SK-N-SH treated with all-trans-retinoic acid at 6 μM for 48 hours (cell line): ENCODE measurements around the gene TFRC.

Source experiments
- ATAC-seq: fragments of 200-7000 bp; cut with Tn5 transposase; 3 replicates; pipeline ENCODE4 v1.9.1; 2020; ENCODE audit warnings: mild to moderate bottlenecking, moderate library complexity
- BACH2 ChIP-seq: fragments of 250-450 bp; sonication (Bioruptor Pico); IDR thresholded peaks from 2 replicates; pipeline ENCODE4 v1.9.0; 2021; ENCODE audit warnings: mild to moderate bottlenecking, borderline replicate concordance
- CSDC2 ChIP-seq: fragments of 250-450 bp; sonication (Bioruptor Pico); IDR thresholded peaks from 2 replicates; pipeline ENCODE4 v1.5.0; 2020; ENCODE audit warnings: mild to moderate bottlenecking, moderate library complexity
- ESRRG ChIP-seq: fragments of 250-450 bp; sonication (Bioruptor Pico); IDR thresholded peaks from 2 replicates; pipeline ENCODE4 v1.6.1; 2021; ENCODE audit warnings: mild to moderate bottlenecking
- GLIS3 ChIP-seq: fragments of 250-450 bp; sonication (Bioruptor Pico); IDR thresholded peaks from 2 replicates; pipeline ENCODE4 v1.5.0; 2020; ENCODE audit warnings: mild to moderate bottlenecking, moderate library complexity
- ISL1 ChIP-seq: fragments of 250-450 bp; sonication (Bioruptor Pico); IDR thresholded peaks from 2 replicates; pipeline ENCODE4 v2.1.2; 2022; ENCODE audit warnings: mild to moderate bottlenecking, moderate library complexity
- RARB ChIP-seq: fragments of 250-450 bp; sonication (Bioruptor Pico); IDR thresholded peaks from 2 replicates; pipeline ENCODE4 v1.8.0; 2021; ENCODE audit warnings: mild to moderate bottlenecking, moderate library complexity
- SNAI2 ChIP-seq: fragments of 250-450 bp; sonication (Bioruptor Pico); IDR thresholded peaks from 2 replicates; pipeline ENCODE4 v1.5.0; 2020; ENCODE audit warnings: mild to moderate bottlenecking, moderate library complexity
- TCF4 ChIP-seq: fragments of 250-450 bp; sonication (Bioruptor Pico); IDR thresholded peaks from 2 replicates; pipeline ENCODE4 v1.8.0; 2021; ENCODE audit warnings: mild to moderate bottlenecking, moderate library complexity, borderline replicate concordance
- TOX ChIP-seq: fragments of 250-450 bp; sonication (Bioruptor Pico); IDR thresholded peaks from 2 replicates; pipeline ENCODE4 v1.8.0; 2021; ENCODE audit warnings: mild to moderate bottlenecking, moderate library complexity, borderline replicate concordance
- ZC3H10 ChIP-seq: fragments of 250-450 bp; sonication (Bioruptor Pico); IDR thresholded peaks from 2 replicates; pipeline ENCODE4 v1.5.1; 2021; ENCODE audit warnings: mild to moderate bottlenecking, moderate library complexity
- ZFP3 ChIP-seq: fragments of 250-450 bp; sonication (Bioruptor Pico); IDR thresholded peaks from 2 replicates; pipeline ENCODE4 v1.5.0; 2020; ENCODE audit warnings: mild to moderate bottlenecking, moderate library complexity
- ZFP30 ChIP-seq: fragments of 450-650 bp; formaldehyde crosslinking; IDR thresholded peaks from 2 replicates; pipeline ENCODE4 v1.5.0; 2022; ENCODE audit warnings: mild to moderate bottlenecking, moderate library complexity
- ZNF565 ChIP-seq: fragments of 450-650 bp; formaldehyde crosslinking; conservative IDR thresholded peaks from 2 replicates; pipeline ENCODE4 v1.5.0; 2020; ENCODE audit warnings: low read depth, mild to moderate bottlenecking, moderate library complexity
- ZNF8 ChIP-seq: fragments of 450-650 bp; formaldehyde crosslinking; IDR thresholded peaks from 2 replicates; pipeline ENCODE4 v1.5.0; 2020; ENCODE audit warnings: mild to moderate bottlenecking, moderate library complexity
- TF ChIP-seq, protein P1 (sequence below): fragments of 250-450 bp; sonication (Bioruptor Pico); IDR thresholded peaks from 2 replicates; pipeline ENCODE4 v1.5.0; 2020; ENCODE audit warnings: mild to moderate bottlenecking, moderate library complexity
- TF ChIP-seq, protein P2 (sequence below): fragments of 250-450 bp; sonication (Bioruptor Pico); IDR thresholded peaks from 2 replicates; pipeline ENCODE4 v1.5.1; 2020; ENCODE audit warnings: low read depth, mild to moderate bottlenecking, moderate library complexity
- TF ChIP-seq, protein P3 (sequence below): fragments of 250-450 bp; sonication (Bioruptor Pico); IDR thresholded peaks from 2 replicates; pipeline ENCODE4 v1.8.0; 2021; ENCODE audit warnings: low read depth, mild to moderate bottlenecking, moderate library complexity, borderline replicate concordance
- TF ChIP-seq, protein P4 (sequence below): fragments of 250-450 bp; sonication (Bioruptor Pico); IDR thresholded peaks from 2 replicates; pipeline ENCODE4 v1.5.1; 2021; ENCODE audit warnings: mild to moderate bottlenecking, moderate library complexity
- TF ChIP-seq, protein P5 (sequence below): fragments of 250-450 bp; sonication (Bioruptor Pico); IDR thresholded peaks from 2 replicates; pipeline ENCODE4 v1.8.0; 2020; ENCODE audit warnings: mild to moderate bottlenecking, moderate library complexity, borderline replicate concordance

Gene TFRC

DNA sequence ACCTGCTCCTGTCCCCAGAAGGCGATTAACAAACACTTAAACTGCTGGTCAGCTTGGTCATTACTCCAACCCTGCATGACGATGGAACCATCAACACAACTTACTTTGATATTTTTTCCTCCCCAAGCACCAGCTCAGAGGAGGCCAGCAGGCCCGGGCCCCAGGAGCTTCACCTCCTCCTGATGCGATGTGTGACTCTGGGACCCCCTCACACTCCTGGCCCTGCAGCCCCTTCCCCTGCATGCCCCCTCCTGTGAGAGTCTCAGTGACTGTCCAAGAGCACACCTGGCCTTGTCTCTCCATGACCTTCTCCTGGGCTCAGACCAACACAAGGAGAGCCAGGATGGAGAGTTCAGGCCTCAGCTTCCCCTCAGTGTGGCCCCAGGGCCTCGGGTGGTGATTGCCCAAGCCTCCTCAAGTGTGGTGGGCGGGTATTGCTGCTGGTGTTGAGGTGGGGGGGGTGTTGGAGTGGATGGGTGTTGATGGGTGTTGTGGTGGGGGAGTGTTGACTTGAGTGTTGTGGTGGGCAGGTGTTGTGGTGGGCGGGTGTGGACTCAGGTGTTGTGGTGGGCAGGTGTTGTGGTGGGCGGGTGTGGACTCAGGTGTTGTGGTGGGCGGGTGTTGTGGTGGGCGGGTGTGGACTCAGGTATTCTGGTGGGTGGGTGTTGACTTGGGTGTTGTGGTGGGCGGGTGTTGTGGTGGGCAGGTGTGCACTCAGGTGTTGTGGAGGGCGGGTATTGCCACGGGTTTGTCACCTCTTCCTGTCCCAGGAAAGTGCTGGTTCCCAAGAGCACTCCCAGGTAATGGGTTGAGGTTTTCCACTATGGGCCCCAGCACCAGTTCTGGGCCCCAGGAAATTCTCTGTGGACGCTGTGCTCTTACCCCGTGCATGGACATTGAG, 68.1 kb downstream of the TFRC start:
- TF ChIP-seq, protein P1, sequence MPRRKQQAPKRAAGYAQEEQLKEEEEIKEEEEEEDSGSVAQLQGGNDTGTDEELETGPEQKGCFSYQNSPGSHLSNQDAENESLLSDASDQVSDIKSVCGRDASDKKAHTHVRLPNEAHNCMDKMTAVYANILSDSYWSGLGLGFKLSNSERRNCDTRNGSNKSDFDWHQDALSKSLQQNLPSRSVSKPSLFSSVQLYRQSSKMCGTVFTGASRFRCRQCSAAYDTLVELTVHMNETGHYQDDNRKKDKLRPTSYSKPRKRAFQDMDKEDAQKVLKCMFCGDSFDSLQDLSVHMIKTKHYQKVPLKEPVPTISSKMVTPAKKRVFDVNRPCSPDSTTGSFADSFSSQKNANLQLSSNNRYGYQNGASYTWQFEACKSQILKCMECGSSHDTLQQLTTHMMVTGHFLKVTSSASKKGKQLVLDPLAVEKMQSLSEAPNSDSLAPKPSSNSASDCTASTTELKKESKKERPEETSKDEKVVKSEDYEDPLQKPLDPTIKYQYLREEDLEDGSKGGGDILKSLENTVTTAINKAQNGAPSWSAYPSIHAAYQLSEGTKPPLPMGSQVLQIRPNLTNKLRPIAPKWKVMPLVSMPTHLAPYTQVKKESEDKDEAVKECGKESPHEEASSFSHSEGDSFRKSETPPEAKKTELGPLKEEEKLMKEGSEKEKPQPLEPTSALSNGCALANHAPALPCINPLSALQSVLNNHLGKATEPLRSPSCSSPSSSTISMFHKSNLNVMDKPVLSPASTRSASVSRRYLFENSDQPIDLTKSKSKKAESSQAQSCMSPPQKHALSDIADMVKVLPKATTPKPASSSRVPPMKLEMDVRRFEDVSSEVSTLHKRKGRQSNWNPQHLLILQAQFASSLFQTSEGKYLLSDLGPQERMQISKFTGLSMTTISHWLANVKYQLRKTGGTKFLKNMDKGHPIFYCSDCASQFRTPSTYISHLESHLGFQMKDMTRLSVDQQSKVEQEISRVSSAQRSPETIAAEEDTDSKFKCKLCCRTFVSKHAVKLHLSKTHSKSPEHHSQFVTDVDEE (CRISPR knock-in tag) = no peak
- TF ChIP-seq SNAI2 (CRISPR knock-in tag) (no peak), CSDC2 (CRISPR knock-in tag) (no peak), TOX (no peak), TCF4 (CRISPR knock-in tag) (no peak), ZC3H10 (CRISPR knock-in tag) (no peak), GLIS3 (CRISPR knock-in tag) (no peak), ZFP3 (no peak), ESRRG (CRISPR knock-in tag) (no peak), RARB (CRISPR knock-in tag) (no peak), ZNF565 (CRISPR knock-in tag) (no peak)
- TF ChIP-seq, protein P2, sequence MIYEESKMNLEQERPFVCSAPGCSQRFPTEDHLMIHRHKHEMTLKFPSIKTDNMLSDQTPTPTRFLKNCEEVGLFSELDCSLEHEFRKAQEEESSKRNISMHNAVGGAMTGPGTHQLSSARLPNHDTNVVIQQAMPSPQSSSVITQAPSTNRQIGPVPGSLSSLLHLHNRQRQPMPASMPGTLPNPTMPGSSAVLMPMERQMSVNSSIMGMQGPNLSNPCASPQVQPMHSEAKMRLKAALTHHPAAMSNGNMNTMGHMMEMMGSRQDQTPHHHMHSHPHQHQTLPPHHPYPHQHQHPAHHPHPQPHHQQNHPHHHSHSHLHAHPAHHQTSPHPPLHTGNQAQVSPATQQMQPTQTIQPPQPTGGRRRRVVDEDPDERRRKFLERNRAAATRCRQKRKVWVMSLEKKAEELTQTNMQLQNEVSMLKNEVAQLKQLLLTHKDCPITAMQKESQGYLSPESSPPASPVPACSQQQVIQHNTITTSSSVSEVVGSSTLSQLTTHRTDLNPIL (CRISPR knock-in tag) = no peak
- TF ChIP-seq, protein P3, sequence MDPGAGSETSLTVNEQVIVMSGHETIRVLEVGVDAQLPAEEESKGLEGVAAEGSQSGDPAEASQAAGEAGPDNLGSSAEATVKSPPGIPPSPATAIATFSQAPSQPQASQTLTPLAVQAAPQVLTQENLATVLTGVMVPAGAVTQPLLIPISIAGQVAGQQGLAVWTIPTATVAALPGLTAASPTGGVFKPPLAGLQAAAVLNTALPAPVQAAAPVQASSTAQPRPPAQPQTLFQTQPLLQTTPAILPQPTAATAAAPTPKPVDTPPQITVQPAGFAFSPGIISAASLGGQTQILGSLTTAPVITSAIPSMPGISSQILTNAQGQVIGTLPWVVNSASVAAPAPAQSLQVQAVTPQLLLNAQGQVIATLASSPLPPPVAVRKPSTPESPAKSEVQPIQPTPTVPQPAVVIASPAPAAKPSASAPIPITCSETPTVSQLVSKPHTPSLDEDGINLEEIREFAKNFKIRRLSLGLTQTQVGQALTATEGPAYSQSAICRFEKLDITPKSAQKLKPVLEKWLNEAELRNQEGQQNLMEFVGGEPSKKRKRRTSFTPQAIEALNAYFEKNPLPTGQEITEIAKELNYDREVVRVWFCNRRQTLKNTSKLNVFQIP (CRISPR knock-in tag) = no peak
- TF ChIP-seq, protein P4, sequence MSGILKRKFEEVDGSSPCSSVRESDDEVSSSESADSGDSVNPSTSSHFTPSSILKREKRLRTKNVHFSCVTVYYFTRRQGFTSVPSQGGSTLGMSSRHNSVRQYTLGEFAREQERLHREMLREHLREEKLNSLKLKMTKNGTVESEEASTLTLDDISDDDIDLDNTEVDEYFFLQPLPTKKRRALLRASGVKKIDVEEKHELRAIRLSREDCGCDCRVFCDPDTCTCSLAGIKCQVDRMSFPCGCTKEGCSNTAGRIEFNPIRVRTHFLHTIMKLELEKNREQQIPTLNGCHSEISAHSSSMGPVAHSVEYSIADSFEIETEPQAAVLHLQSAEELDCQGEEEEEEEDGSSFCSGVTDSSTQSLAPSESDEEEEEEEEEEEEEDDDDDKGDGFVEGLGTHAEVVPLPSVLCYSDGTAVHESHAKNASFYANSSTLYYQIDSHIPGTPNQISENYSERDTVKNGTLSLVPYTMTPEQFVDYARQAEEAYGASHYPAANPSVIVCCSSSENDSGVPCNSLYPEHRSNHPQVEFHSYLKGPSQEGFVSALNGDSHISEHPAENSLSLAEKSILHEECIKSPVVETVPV (CRISPR knock-in tag) = no peak
- no peak for ATAC-seq

DNA sequence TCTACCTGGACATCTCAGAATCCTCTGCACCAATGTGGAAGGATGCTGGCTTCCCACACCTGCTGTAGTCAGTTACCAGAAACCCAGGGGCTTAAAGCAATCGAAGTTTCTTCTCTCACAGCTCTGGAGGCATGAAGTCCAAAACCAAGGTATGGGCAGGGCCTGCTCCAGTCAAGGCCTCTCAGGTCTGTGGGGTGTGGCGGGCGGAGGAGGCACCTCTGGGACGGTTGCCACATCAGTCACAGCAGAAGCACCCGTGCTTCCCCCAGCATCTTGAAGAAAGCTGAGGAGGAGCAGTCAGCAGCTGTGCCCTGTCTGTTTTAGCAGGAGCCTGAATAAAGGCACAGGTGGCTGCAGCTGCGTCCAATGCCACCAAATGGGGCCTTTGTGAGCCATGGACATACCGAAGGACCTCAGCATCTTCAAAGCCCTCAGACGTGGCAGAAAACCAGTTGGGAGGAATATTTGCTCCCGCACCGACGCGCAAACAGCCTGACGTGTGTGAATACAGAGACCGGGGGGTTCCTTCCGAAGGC, 68.9 kb downstream of the TFRC start:
- TF ChIP-seq, protein P5, sequence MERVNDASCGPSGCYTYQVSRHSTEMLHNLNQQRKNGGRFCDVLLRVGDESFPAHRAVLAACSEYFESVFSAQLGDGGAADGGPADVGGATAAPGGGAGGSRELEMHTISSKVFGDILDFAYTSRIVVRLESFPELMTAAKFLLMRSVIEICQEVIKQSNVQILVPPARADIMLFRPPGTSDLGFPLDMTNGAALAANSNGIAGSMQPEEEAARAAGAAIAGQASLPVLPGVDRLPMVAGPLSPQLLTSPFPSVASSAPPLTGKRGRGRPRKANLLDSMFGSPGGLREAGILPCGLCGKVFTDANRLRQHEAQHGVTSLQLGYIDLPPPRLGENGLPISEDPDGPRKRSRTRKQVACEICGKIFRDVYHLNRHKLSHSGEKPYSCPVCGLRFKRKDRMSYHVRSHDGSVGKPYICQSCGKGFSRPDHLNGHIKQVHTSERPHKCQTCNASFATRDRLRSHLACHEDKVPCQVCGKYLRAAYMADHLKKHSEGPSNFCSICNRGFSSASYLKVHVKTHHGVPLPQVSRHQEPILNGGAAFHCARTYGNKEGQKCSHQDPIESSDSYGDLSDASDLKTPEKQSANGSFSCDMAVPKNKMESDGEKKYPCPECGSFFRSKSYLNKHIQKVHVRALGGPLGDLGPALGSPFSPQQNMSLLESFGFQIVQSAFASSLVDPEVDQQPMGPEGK (CRISPR knock-in tag) = no peak
- TF ChIP-seq BACH2 (no peak), TOX (no peak), TCF4 (CRISPR knock-in tag) (no peak), ZFP30 (CRISPR knock-in tag) (no peak), ZNF565 (CRISPR knock-in tag) (no peak), CSDC2 (CRISPR knock-in tag) (no peak), ISL1 (no peak), ZNF8 (CRISPR knock-in tag) (no peak)
- TF ChIP-seq, protein P2 (CRISPR knock-in tag) = no peak
- TF ChIP-seq, all 23 proteins: peak for 0
- ATAC-seq = no peak
